SK-N-SH (cell line): ENCODE measurements around the gene CFAP299. TPM values are rescaled to one million over a fixed set of nuclear protein-coding genes. Genes with fewer than 3 reads are reported as not detected.

Source experiments
- CTCF ChIA-PET: fragments of 300-600, 350-600 bp; formaldehyde crosslinking; extraction: SDS; loops from one replicate; lab custom pipeline; 2021; lab: Yijun Ruan, JAX
- POLR2A ChIA-PET: fragments of 350-600 bp; sonication (Branson Sonifier 250); formaldehyde crosslinking; extraction: SDS; loops from one replicate; lab custom pipeline; 2020; ENCODE audit warnings: antibody characterized with exemption, inconsistent platforms; lab: Yijun Ruan, JAX
- DNase-seq: peaks from one replicate; pipeline ENCODE4 v3.0.0; 2012
- H2AFZ ChIP-seq: fragments of 200-600 bp; sonication (generic); 2 replicates; pipeline ENCODE4 v1.8.1; 2016; ENCODE audit warnings: antibody characterized with exemption, mild to moderate bottlenecking, low read depth
- H3F3A ChIP-seq: fragments of 200-600 bp; sonication (generic); replicated peaks from 2 replicates; pipeline ENCODE3; 2016; ENCODE audit warnings: antibody characterized with exemption, mild to moderate bottlenecking; ENCODE audit not compliant: insufficient read depth
- H3K27ac ChIP-seq, 2 experiments: fragments of 200-500 bp in 1 of 2; fragments of 200-600 bp in 1 of 2; sonication (Bioruptor generic) in 1 of 2; sonication (generic), shearing (Covaris generic) in 1 of 2; 2 replicates each; pipeline versions ENCODE4 v1.5.1 to v1.6.1; 2014 to 2016; ENCODE audit warnings: low read depth in 2 of 2, inconsistent platforms in 1 of 2, low read length in 1 of 2, mild to moderate bottlenecking in 1 of 2, mixed read lengths in 1 of 2
- H3K27me3 ChIP-seq: fragments of 200-600 bp; sonication (generic), shearing (Covaris generic); 2 replicates; pipeline ENCODE4 v1.6.1; 2016; ENCODE audit warnings: mixed run types; ENCODE audit not compliant: insufficient read depth
- H3K36me3 ChIP-seq, 2 experiments: fragments of 200-500 bp in 1 of 2; fragments of 200-600 bp in 1 of 2; sonication (Bioruptor generic) in 1 of 2; sonication (generic) in 1 of 2; replicated peaks in 1 of 2; 2 replicates each; pipeline versions ENCODE3 to v1.5.1; 2014 to 2016; ENCODE audit warnings: low read length in 1 of 2, mild to moderate bottlenecking in 1 of 2; ENCODE audit not compliant: insufficient read depth in 2 of 2, control insufficient read depth in 1 of 2
- H3K4me1 ChIP-seq, 2 experiments: fragments of 200-500 bp in 1 of 2; fragments of 200-600 bp in 1 of 2; sonication (Bioruptor generic) in 1 of 2; sonication (generic), shearing (Covaris generic) in 1 of 2; 2 replicates each; pipeline versions ENCODE4 v1.5.1 to v1.6.1; 2014 to 2016; ENCODE audit warnings: low read depth in 1 of 2, low read length in 1 of 2, mixed run types in 1 of 2; ENCODE audit not compliant: insufficient read depth in 2 of 2, control insufficient read depth in 1 of 2
- H3K4me2 ChIP-seq: fragments of 200-600 bp; sonication (generic), shearing (Covaris generic); 2 replicates; pipeline ENCODE4 v1.6.1; 2017; ENCODE audit warnings: mixed run types
- H3K4me3 ChIP-seq, 2 experiments: fragments of 200-500 bp in 1 of 2; fragments of 200-600 bp in 1 of 2; sonication (Bioruptor generic) in 1 of 2; sonication (generic), shearing (Covaris generic) in 1 of 2; 2 replicates each; pipeline versions ENCODE4 v1.5.1 to v1.8.1; 2014 to 2016; ENCODE audit warnings: low read depth in 2 of 2, inconsistent platforms in 1 of 2, low read length in 1 of 2, mild to moderate bottlenecking in 1 of 2, mixed read lengths in 1 of 2, moderate library complexity in 1 of 2
- H3K79me2 ChIP-seq: fragments of 200-600 bp; sonication (generic); 2 replicates; pipeline ENCODE4 v1.8.1; 2017; ENCODE audit warnings: mild to moderate bottlenecking; ENCODE audit not compliant: insufficient read depth
- H3K9ac ChIP-seq: fragments of 200-600 bp; sonication (generic); 2 replicates; pipeline ENCODE4 v1.6.1; 2017; ENCODE audit warnings: mixed run types
- H3K9me2 ChIP-seq: fragments of 200-600 bp; sonication (generic); 2 replicates; pipeline ENCODE4 v1.6.1; 2017; ENCODE audit warnings: mixed run types
- H3K9me3 ChIP-seq: fragments of 200-600 bp; sonication (generic); 2 replicates; pipeline ENCODE4 v1.6.1; 2017; ENCODE audit warnings: mixed run types, mild to moderate bottlenecking, moderate library complexity
- H4K20me1 ChIP-seq: fragments of 200-600 bp; sonication (generic); 2 replicates; pipeline ENCODE4 v1.6.1; 2017; ENCODE audit warnings: mild to moderate bottlenecking, mixed run types; ENCODE audit not compliant: insufficient read depth
- CHD2 ChIP-seq: fragments of 150-350 bp; IDR thresholded peaks from 2 replicates; pipeline ENCODE4 v1.6.1; 2018; ENCODE audit warnings: low read length; ENCODE audit not compliant: partially characterized antibody
- ELF1 ChIP-seq: IDR thresholded peaks from 2 replicates; pipeline ENCODE4 v1.4.0; 2012
- EZH2phosphoT487 ChIP-seq: fragments of 200-600 bp; sonication (generic); IDR thresholded peaks from 2 replicates; pipeline ENCODE4 v1.6.1; 2017; ENCODE audit warnings: low read depth, mixed run types, mild to moderate bottlenecking, antibody characterized with exemption, moderate library complexity, borderline replicate concordance
- FOSL2 ChIP-seq: IDR thresholded peaks from 2 replicates; pipeline ENCODE4 v1.4.0; 2012; ENCODE audit warnings: low read depth, mild to moderate bottlenecking, moderate library complexity, borderline replicate concordance
- FOXJ3 ChIP-seq: sonication (generic); formaldehyde crosslinking; IDR thresholded peaks from 2 replicates; pipeline ENCODE4 v1.5.1; 2020; ENCODE audit warnings: mild to moderate bottlenecking, missing genetic modification reagents
- FOXM1 ChIP-seq: IDR thresholded peaks from 2 replicates; pipeline ENCODE4 v1.4.0; 2012; ENCODE audit warnings: low read depth, mild to moderate bottlenecking
- GABPA ChIP-seq: IDR thresholded peaks from 2 replicates; pipeline ENCODE4 v1.4.0; 2012; ENCODE audit warnings: low read depth, mild to moderate bottlenecking
- GATA2 ChIP-seq: sonication (generic); formaldehyde crosslinking; IDR thresholded peaks from 2 replicates; pipeline ENCODE4 v1.5.0; 2020; ENCODE audit warnings: mild to moderate bottlenecking, missing genetic modification reagents
- JUND ChIP-seq: IDR thresholded peaks from 2 replicates; pipeline ENCODE4 v1.4.0; 2012
- MEF2A ChIP-seq: IDR thresholded peaks from 2 replicates; pipeline ENCODE4 v1.4.0; 2012; ENCODE audit warnings: low read depth, borderline replicate concordance
- MXI1 ChIP-seq: IDR thresholded peaks from 2 replicates; pipeline ENCODE4 v1.6.1; 2012; ENCODE audit warnings: mild to moderate bottlenecking, low read depth, low read length, improper control_type of control experiment
- NFIC ChIP-seq: IDR thresholded peaks from 2 replicates; pipeline ENCODE4 v1.4.0; 2012; ENCODE audit warnings: borderline replicate concordance
- NRF1 ChIP-seq: IDR thresholded peaks from 2 replicates; pipeline ENCODE4 v1.6.1; 2012; ENCODE audit warnings: low read depth, mild to moderate bottlenecking, low read length
- POLR2AphosphoS5 ChIP-seq: IDR thresholded peaks from 2 replicates; pipeline ENCODE4 v1.6.1; 2012; ENCODE audit warnings: low read depth, low read length
- RAD21 ChIP-seq: IDR thresholded peaks from 2 replicates; pipeline ENCODE4 v1.6.1; 2012; ENCODE audit warnings: mild to moderate bottlenecking, low read length
- RCOR1 ChIP-seq: fragments of 150-350 bp; IDR thresholded peaks from 2 replicates; pipeline ENCODE4 v1.6.1; 2017; ENCODE audit warnings: antibody characterized with exemption, low read length
- RXRA ChIP-seq: IDR thresholded peaks from 2 replicates; pipeline ENCODE4 v1.4.0; 2012; ENCODE audit warnings: low read depth, mild to moderate bottlenecking, borderline replicate concordance
- SIN3A ChIP-seq: IDR thresholded peaks from 2 replicates; pipeline ENCODE4 v1.6.1; 2012; ENCODE audit warnings: low read depth, mild to moderate bottlenecking, low read length, moderate library complexity, borderline replicate concordance
- TAF1 ChIP-seq: IDR thresholded peaks from 2 replicates; pipeline ENCODE4 v1.6.1; 2012; ENCODE audit warnings: low read depth, mild to moderate bottlenecking, low read length, moderate library complexity, borderline replicate concordance
- WGBS: methylation state at CpG from one replicate; pipeline ENCODE4 v1.1.6; 2017; ENCODE audit warnings: low lambda C conversion rate; 5-methylcytosine and 5-hydroxymethylcytosine counted together
- polyA plus RNA-seq, 3 experiments: library from polyadenylated mRNA; depleted of rRNA; stranded (reverse); fragments of >200 nt; gene quantifications; 2 replicates each; pipeline ENCODE4 v1.2.3, GENCODE V29; 2012
- TF ChIP-seq, protein P1 (sequence below): fragments of 200-600 bp; sonication (generic); IDR thresholded peaks from 2 replicates; pipeline ENCODE4 v1.6.1; 2017; ENCODE audit warnings: antibody characterized with exemption, mild to moderate bottlenecking, moderate library complexity
- TF ChIP-seq, protein P2 (sequence below): fragments of 150-350 bp; IDR thresholded peaks from 2 replicates; pipeline ENCODE4 v1.6.1; 2016; ENCODE audit warnings: mild to moderate bottlenecking, low read depth, low read length
- TF ChIP-seq, protein P3 (sequence below): IDR thresholded peaks from 2 replicates; pipeline ENCODE4; 2012
- TF ChIP-seq, protein P4 (sequence below): IDR thresholded peaks from 2 replicates; pipeline ENCODE4 v1.4.0; 2012; ENCODE audit warnings: low read depth, borderline replicate concordance
- TF ChIP-seq, protein P5 (sequence below): IDR thresholded peaks from 2 replicates; pipeline ENCODE4 v1.6.1; 2012; ENCODE audit warnings: mild to moderate bottlenecking, low read depth, low read length, moderate library complexity
- TF ChIP-seq, protein P6 (sequence below): IDR thresholded peaks from 2 replicates; pipeline ENCODE4 v1.4.0; 2012; ENCODE audit warnings: low read depth

Gene CFAP299
- polyA plus RNA-seq, 1 of the 3 experiments (the other 2 are of a cell fraction) = 1.2 TPM

DNA sequence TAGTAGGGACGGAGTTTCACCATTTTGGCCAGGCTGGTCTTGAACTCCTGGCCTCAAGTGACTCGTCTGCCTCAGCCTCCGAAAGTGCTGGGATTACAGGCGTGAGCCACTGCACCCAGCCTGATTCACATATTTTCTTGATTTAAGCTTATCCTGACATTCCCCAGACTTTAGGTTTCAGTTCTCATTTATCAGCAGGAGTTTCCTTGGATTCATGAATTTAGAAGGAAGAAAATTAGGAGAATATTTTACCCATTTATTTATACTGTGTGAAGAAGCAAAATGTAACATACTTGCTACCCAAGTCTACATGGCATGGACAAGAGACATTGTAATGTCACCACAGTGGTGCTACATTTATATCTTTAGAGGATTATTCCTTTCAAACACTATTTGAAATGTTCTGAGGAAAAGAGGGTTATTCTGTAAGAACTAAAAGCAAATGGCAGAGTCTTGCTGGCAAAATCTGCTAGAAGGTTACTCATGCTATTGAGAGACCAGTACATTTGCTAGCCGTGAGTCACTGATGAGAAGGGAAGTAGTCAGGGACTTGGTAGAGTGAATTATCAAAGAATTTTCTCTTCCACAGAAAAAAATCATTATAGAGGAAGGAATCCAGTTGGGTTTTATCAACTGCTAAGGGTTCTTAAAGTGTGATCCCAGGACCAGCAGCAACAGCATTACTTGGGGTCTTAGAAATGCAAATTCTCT, 26.1 kb upstream of the CFAP299 start:
- peak overlapping the region; percentile 72 to 98 for H3K27ac ChIP-seq
- TF ChIP-seq GABPA = no peak
- TF ChIP-seq RCOR1 = no peak
- TF ChIP-seq, protein P1, sequence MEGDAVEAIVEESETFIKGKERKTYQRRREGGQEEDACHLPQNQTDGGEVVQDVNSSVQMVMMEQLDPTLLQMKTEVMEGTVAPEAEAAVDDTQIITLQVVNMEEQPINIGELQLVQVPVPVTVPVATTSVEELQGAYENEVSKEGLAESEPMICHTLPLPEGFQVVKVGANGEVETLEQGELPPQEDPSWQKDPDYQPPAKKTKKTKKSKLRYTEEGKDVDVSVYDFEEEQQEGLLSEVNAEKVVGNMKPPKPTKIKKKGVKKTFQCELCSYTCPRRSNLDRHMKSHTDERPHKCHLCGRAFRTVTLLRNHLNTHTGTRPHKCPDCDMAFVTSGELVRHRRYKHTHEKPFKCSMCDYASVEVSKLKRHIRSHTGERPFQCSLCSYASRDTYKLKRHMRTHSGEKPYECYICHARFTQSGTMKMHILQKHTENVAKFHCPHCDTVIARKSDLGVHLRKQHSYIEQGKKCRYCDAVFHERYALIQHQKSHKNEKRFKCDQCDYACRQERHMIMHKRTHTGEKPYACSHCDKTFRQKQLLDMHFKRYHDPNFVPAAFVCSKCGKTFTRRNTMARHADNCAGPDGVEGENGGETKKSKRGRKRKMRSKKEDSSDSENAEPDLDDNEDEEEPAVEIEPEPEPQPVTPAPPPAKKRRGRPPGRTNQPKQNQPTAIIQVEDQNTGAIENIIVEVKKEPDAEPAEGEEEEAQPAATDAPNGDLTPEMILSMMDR = no peak
- TF ChIP-seq SIN3A = no peak
- TF ChIP-seq FOXJ3 = no peak
- TF ChIP-seq POLR2AphosphoS5 = no peak
- no peak for TF ChIP-seq NRF1
- peak; percentile 84 for TF ChIP-seq JUND
- TF ChIP-seq, protein P2, sequence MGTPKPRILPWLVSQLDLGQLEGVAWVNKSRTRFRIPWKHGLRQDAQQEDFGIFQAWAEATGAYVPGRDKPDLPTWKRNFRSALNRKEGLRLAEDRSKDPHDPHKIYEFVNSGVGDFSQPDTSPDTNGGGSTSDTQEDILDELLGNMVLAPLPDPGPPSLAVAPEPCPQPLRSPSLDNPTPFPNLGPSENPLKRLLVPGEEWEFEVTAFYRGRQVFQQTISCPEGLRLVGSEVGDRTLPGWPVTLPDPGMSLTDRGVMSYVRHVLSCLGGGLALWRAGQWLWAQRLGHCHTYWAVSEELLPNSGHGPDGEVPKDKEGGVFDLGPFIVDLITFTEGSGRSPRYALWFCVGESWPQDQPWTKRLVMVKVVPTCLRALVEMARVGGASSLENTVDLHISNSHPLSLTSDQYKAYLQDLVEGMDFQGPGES = no peak
- TF ChIP-seq FOXM1 = 0 out of 2 replicates have a peak, but pooled peaks have one; percentile 44
- TF ChIP-seq MEF2A = no peak; the same call in 1 of the 2 replicates
- no peak for TF ChIP-seq ELF1
- TF ChIP-seq, protein P3, sequence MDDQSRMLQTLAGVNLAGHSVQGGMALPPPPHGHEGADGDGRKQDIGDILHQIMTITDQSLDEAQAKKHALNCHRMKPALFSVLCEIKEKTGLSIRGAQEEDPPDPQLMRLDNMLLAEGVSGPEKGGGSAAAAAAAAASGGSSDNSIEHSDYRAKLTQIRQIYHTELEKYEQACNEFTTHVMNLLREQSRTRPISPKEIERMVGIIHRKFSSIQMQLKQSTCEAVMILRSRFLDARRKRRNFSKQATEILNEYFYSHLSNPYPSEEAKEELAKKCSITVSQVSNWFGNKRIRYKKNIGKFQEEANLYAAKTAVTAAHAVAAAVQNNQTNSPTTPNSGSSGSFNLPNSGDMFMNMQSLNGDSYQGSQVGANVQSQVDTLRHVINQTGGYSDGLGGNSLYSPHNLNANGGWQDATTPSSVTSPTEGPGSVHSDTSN = peak; percentile 50
- no peak for TF ChIP-seq EZH2phosphoT487
- no peak for TF ChIP-seq TAF1
- TF ChIP-seq, protein P4, sequence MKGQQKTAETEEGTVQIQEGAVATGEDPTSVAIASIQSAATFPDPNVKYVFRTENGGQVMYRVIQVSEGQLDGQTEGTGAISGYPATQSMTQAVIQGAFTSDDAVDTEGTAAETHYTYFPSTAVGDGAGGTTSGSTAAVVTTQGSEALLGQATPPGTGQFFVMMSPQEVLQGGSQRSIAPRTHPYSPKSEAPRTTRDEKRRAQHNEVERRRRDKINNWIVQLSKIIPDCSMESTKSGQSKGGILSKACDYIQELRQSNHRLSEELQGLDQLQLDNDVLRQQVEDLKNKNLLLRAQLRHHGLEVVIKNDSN = no peak
- TF ChIP-seq FOSL2 = peak; percentile 96
- TF ChIP-seq MXI1 = no peak
- TF ChIP-seq, protein P5, sequence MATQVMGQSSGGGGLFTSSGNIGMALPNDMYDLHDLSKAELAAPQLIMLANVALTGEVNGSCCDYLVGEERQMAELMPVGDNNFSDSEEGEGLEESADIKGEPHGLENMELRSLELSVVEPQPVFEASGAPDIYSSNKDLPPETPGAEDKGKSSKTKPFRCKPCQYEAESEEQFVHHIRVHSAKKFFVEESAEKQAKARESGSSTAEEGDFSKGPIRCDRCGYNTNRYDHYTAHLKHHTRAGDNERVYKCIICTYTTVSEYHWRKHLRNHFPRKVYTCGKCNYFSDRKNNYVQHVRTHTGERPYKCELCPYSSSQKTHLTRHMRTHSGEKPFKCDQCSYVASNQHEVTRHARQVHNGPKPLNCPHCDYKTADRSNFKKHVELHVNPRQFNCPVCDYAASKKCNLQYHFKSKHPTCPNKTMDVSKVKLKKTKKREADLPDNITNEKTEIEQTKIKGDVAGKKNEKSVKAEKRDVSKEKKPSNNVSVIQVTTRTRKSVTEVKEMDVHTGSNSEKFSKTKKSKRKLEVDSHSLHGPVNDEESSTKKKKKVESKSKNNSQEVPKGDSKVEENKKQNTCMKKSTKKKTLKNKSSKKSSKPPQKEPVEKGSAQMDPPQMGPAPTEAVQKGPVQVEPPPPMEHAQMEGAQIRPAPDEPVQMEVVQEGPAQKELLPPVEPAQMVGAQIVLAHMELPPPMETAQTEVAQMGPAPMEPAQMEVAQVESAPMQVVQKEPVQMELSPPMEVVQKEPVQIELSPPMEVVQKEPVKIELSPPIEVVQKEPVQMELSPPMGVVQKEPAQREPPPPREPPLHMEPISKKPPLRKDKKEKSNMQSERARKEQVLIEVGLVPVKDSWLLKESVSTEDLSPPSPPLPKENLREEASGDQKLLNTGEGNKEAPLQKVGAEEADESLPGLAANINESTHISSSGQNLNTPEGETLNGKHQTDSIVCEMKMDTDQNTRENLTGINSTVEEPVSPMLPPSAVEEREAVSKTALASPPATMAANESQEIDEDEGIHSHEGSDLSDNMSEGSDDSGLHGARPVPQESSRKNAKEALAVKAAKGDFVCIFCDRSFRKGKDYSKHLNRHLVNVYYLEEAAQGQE = no peak
- TF ChIP-seq, protein P6, sequence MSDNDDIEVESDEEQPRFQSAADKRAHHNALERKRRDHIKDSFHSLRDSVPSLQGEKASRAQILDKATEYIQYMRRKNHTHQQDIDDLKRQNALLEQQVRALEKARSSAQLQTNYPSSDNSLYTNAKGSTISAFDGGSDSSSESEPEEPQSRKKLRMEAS = peak; percentile 6; the same call in 1 of the 2 replicates
- TF ChIP-seq RAD21 = no peak
- peak; percentile 48 for TF ChIP-seq NFIC
- TF ChIP-seq RXRA = no peak
- TF ChIP-seq CHD2 = no peak
- no peak for TF ChIP-seq GATA2 (CRISPR knock-in tag)

More for the DNA sequence above, 26.1 kb upstream of the CFAP299 start:
- Histone ChIP-seq H3K4me2 (peak overlapping the region; percentile 68), H3K4me3 (peak overlapping the region in 1 of 2 experiments; percentile 22; a peak in 1 of 4 replicates), H3K27me3 (no peaks in the 10 kb centered on the region), H4K20me1 (no peaks in the 10 kb centered on the region), H3K9ac (peak overlapping the region; percentile 63), H3K9me2 (no peaks in the 10 kb centered on the region), H3K79me2 (peaks cover 8% of the 10 kb centered on the region; the same call in 1 of the 2 replicates), H3K36me3 (no peaks in the 10 kb centered on the region), H3F3A (peaks cover 64% of the 10 kb centered on the region), H3K4me1 (peaks cover 5 to 38% of the 10 kb centered on the region in 2 experiments), H3K9me3 (no peaks in the 10 kb centered on the region), H2AFZ (peak overlapping the region; percentile 33; the same call in 1 of the 2 replicates)
- CTCF ChIA-PET = interaction anchor here (1.3 to 1.9 kb wide), 2 partner anchors 25 to 27 kb away, joined by 4 to 8 read pairs; partner anchors contain the start of gene CFAP299
- POLR2A ChIA-PET = no interaction called here
- DNase-seq = no peak
- 15% methylated on average over 5 of the region's 5 CpGs for WGBS
